Brain microvascular endothelial cell (primary cell): ENCODE results near the gene SLC4A5.

Source experiments
- DNase-seq: peaks from one replicate; pipeline ENCODE4 v3.0.0-alpha.2; 2020
- H3K27ac ChIP-seq: fragments of 250-450 bp; sonication (Bioruptor Pico); 2 replicates; pipeline ENCODE4 v1.5.1; 2020; ENCODE audit warnings: mild to moderate bottlenecking, moderate library complexity
- H3K27me3 ChIP-seq: fragments of 250-450 bp; sonication (Bioruptor Pico); replicated peaks from 2 replicates; pipeline ENCODE4 v1.5.1; 2020; ENCODE audit warnings: mild to moderate bottlenecking
- H3K36me3 ChIP-seq: fragments of 250-450 bp; sonication (Bioruptor Pico); replicated peaks from 2 replicates; pipeline ENCODE4 v1.5.1; 2020; ENCODE audit warnings: mild to moderate bottlenecking
- H3K4me3 ChIP-seq: 2 replicates; pipeline ENCODE4 v1.5.1; 2011; ENCODE audit warnings: low read depth, mild to moderate bottlenecking, control low read depth, low read length, moderate library complexity
- CTCF ChIP-seq: IDR thresholded peaks from 2 replicates; pipeline ENCODE4 v1.5.1; 2011; ENCODE audit warnings: low read depth, mild to moderate bottlenecking, moderate library complexity, low read length, control low read depth, inconsistent platforms; ENCODE audit errors: missing control alignments
- in situ Hi-C: cut with HindIII; loops from 2 replicates; pipeline ENCODE4 v1.10.0; 2017; ENCODE audit warnings: low sequenced_read_pairs, low pct_ligation_motif_present

Gene SLC4A5

DNA sequence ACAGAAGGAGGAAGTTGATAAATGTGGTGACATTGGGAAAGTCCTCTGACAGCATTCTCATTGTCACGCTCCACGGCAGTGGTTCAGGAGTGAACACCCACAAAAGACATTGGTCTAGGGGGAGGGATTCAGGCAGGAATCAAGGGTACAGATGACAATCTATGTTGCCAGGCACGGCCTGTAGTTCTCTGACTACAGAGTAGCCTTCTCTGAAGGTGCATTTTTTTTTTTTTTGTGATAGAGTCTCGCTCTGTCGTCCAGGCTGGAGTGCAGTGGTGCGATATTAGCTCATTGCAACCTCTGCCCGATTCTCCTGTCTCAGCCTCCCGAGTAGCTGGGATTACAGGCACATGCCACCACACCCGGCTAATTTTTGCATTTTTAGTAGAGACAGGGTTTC, 157.2 kb downstream of the SLC4A5 start:
- in situ Hi-C loops = no loop called here

GRCh38 chr2:74183878-74184277, 159.3 kb downstream of the SLC4A5 start:
- in situ Hi-C loops = no loop called here
- no peak for DNase-seq
- no peak for TF ChIP-seq CTCF
- Histone ChIP-seq H3K27ac (no peak overlapping the region), H3K4me3 (no peak overlapping the region), H3K27me3 (no peaks in the 10 kb centered on the region), H3K36me3 (no peaks in the 10 kb centered on the region)

More for the DNA sequence above, 157.2 kb downstream of the SLC4A5 start:
- H3K27ac ChIP-seq = no peak overlapping the region
- no peak overlapping the region for H3K4me3 ChIP-seq
- no peak for TF ChIP-seq CTCF
- no peaks in the 10 kb centered on the region for H3K27me3 ChIP-seq
- H3K36me3 ChIP-seq = no peaks in the 10 kb centered on the region
- DNase-seq = no peak

DNA sequence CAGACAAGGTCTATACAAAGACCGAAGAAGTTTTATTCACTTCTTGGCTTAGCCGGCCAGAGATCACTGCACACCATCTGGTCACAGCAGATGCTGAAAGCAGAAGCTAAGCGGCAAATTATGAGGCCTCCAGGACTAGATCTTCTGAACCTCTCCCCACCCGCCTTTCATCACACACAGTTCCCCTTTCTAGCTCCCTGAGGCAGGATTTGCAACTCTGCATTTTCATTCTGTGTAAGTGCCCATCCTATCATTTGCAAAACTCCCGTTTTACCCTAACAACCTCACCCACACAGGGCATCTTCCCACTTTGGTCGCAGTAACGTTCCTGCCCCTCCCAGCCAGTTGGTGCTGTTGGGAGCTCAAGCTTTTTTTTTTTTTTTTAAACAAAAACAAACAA, 161.5 kb downstream of the SLC4A5 start:
- DNase-seq = no peak
- in situ Hi-C loops = no loop called here
- TF ChIP-seq CTCF = no peak
- Histone ChIP-seq H3K4me3 (no peak overlapping the region), H3K36me3 (no peaks in the 10 kb centered on the region), H3K27me3 (no peaks in the 10 kb centered on the region), H3K27ac (no peak overlapping the region)

GRCh38 chr2:74179063-74179865, 164.0 kb downstream of the SLC4A5 start:
- no peak overlapping the region for H3K27ac ChIP-seq
- TF ChIP-seq CTCF = peak; percentile 37
- H3K27me3 ChIP-seq = no peaks in the 10 kb centered on the region
- in situ Hi-C loops = no loop called here
- no peaks in the 10 kb centered on the region for H3K36me3 ChIP-seq
- H3K4me3 ChIP-seq = peak overlapping the region; percentile 61
- no peak for DNase-seq

GRCh38 chr2:74178211-74179062, 164.8 kb downstream of the SLC4A5 start, which contains the start of gene MOB1A:
Gene MOB1A (minus strand): TSS chr2:74178879. CDS start chr2:74178674, 205 bp downstream.
- H3K36me3 ChIP-seq = no peaks in the 10 kb centered on the region
- in situ Hi-C loops = no loop called here
- TF ChIP-seq CTCF = no peak
- peak; percentile 97 for DNase-seq
- no peaks in the 10 kb centered on the region for H3K27me3 ChIP-seq
- peak within 1 kb of the TSS; percentile 73 for H3K27ac ChIP-seq
- peak within 1 kb of the TSS; percentile 61 for H3K4me3 ChIP-seq
